NCI-H2029 (cell line): ENCODE data around the gene TPX2.

Experiments
- DNase-seq: peaks from one replicate; lab custom pipeline; 2025; lab: John Stamatoyannopoulos, UW

TPX2 gene

DNA sequence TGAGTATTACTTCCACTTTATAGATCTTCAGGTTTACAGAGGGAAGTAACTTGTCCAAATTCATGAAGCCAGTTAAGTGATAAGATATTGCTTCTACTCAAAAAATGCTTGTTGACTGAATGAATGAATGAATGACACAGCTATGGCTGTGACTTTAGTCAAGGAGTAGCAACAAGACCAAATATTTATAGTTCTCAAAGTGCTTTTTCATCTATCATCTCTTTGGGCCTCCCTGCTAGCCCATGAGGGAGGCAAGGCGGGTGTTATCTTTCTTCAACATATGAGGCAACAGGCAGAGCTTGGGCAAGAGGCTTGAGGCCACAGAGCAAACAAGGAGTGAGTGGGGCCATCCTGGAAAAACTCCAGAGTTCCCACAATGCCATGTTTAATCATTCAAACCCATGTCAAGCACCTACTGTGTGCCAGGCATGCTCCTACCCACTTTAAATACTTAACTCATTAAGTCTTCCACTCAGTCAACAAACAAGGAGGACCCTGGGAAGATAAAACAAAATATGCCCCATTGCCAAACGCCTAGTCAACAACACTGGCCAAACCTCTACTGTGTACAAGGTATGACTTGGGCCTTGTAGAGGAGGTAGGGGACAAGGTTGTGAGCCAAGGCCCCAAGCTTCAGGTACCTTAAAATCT is 32.4 kb upstream of the TPX2 start:
- DNase-seq: no peak

DNA sequence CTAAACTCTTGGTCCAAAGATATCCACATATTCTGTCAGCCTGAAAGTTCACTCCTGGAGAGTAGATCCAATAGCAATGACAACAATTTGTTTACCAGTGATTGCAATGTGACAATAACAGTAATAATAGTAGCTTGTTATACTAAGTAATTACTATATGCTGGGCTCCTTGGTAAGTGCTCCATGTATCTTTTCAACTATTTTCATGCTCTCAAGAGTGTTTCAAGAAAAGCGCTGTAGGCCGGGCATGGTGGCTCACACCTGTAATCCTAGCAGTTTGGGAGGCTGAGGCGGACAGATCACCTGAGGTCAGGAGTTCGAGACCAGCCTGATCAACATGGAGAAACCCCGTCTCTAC is 31.9 kb upstream of the TPX2 start:
- no peak for DNase-seq

DNA sequence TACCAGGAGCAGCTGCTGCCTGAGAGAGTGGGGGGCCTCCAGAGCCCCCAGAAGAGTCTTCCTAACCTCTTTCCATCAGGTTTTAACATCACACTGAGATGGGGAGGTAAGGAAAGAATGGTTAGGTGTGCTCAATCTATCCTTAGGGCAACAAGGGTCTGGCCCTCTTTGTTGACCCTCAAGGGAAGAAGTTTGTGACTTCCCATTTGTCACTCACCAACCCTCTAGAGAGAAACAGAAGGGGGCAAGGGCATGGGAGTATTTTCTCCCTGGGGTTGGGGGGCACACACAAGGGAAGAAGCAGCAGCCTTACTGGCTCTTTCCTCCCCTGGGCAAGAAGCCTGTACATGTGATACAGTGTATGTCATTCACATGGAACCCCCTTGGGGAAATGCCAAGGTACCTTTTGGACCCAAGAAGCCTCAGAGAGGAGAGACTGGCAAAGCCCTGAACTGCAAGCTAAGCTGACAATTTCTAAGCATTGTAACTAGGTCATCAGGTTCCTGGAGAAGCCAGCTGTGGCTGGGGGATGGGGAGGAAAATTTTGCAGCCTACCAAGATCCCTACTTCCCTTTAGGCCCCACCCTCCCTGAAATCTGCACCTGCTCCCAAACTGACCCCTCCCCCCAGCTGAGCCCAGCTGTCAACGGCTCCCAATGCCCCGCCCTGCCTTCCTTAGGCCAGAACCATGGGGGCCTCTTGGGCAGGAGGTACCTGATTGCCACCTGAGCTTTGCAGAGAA is 30.9 kb upstream of the TPX2 start:
- peak; percentile 94 for DNase-seq

DNA sequence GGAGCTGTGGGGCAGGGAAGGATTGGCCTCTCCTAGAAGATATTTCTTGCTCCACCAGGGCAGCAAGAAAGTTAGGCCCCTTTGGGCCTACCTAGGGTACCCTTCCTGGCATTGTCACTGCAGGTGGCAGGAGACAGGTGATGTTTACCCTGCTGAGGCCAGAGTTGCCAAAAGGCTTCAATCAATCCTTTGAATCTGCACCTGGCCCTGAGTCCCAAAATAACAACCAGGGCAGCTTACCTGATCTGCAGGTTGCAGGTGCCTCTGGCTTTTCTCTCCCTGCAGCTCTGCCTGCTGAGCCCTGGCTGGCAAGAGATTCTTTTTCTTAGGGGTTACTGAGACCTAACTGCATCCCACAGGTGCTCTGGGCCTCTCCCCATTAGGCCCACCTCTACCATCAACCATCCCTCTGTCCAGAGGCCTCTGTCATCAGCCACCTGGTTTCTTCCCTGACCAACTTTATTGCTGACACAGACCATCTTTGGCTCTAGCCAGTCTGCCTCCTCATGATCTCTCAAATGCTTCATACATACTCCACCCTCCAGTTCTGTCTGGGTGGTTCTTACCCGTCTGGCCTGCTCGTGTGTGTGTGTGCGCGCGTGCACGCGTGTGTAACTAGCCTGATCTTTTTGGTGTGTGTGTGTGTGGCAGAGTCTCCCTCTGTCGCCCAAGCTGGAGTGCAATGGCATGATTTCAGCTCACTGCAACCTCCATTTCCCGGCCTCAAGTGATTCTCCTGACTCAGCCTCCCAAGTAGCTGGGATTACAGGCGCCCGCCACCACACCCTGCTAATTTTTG is 30.2 kb upstream of the TPX2 start:
- peak; percentile 93 for DNase-seq

DNA sequence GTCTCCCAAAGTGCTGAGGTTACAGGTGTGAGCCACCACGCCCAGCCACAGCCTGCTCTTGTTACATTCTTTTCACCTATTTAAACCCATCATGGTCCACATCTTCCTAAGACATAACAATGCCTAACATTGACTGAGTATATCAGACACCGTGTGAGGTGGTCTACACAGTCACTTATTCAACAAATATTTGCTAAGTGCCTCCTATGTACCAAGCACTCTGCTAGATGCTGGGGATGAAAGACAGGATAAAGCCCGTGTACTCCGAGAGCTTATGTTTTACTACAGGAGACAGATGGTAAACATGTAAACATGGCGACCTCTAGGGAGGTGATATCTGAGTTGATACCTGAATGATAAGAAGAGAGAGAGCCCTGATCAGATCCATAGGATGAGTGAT is 29.2 kb upstream of the TPX2 start:
- DNase-seq: no peak

DNA sequence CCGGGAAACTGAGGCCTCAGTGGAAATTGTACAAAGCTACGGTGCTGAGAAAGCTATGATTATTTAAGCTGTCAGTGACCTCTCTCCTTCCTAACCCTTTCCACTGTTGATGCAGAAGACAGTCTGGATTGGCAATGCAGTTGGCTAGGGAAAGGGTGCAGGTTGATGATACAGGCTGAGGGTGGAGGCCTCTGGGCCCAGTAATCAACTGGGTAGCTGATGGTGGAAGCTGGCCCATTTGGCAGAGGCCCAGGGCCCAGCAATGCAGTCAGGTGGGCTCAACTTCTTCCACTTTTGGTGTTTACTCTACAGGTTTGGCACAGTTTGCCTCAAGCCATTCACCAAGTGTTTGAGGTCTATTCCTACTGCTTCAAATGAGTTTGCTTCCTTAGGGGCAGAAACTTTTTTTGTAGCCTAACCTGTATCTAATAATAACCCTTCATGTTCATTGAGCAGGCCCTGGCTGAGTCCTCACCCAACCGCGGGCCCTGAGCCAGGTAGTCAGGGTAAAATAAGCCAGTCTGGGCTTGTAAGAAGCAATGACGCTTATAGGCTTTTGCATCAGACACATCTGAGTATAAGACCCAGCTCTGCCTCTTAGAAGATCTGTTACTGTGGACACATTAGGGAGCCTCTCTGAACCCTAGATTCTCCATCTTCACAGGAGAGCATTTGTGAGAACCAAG is 28.5 kb upstream of the TPX2 start:
- DNase-seq: peak; percentile 72

DNA sequence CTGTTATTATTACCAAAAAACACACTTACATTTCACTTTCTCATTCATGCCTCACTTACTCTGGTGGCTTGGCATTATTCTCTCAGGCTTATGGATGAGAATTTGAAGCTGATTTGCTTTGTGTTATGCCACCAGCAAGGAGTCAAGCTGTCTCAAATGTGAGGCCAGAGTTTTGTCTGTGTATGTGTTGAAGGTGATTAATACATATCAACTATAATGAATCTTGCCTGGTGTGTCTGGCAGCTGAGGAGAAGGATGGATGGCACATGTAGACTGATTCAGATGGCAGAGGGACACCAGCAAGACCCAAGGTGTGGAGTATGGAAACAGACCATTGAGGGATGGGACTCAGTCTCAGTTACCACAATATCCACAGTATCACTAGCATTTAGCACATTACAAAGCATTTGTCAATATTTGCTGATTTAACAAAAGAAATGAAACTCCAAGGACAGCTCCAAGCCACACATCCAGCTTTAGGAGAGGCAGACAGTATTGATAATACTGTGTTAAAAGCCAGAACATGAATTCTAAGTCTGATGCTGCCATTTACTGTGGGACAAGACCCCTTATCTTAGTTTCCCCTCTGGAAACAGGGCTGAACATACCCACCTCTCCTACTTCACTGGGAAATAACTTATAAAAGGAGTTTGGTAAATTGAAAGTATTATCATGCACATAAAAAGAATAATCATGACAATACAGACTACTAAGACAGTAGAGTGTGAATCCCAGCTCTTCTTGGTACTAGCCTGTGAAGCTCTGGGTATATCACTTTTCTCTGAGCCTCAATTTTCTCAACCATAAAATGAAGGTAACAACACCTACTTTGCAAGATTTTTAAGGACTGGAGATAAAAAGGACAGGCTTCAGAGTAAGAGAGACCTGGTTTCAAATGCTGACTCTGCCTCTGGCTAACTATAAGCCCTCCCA is 27.6 kb upstream of the TPX2 start:
- peak; percentile 81 for DNase-seq

DNA sequence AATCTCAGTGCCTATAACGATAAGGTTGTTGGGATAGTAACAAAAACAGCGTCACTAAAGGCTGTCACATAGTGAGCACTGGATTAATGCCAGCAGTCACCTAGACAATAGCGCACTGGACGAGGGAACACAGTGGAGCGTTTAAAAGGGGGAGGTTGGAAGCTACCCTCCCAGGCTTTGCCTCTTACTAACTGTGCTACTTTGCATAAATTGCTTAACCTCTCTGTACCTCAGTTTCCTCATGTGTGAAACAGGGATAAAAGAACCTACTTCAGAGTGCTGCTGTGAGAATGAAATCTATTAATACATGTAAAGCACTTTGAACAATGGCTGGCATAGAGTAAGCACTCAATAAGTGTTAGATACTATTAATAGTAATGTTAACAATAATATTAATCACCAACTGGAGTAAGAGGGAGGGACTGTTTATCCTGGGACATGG is 27.0 kb upstream of the TPX2 start:
- peak; percentile 84 for DNase-seq

DNA sequence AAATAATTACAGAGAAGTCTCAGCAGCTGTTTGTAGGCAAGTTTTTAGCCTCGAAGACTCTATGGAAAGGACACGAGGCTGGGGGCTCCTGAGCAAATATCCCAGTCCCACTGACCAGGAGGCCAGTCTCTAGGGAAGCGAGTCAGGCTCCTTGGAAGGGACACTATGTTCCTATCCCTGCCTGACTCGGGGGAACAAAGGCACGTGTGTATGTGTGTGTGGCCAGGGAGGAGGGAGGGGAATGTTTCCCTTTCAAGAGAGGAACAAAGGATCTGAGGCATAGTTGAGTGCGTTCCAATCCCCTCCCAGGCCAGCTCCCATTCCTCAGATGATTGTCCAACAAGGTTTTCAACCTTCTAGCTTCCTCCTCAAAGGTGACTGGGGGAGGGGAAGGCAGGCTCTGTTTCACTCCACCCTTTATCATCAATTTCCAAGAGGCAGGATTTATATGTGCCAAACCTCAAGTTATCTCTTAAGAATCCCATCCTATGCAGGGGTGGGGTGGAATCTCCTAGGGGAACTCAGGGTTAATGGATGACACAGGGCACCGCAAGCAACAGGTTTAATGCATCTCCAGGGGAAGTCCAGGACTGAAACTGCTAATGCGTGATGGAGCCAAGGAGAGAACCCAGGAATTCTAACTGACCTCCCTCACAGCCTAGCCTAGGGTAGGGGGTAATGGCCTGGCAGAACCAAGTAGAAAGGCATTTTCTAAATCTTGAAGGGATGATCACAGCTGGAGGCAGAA is 26.4 kb upstream of the TPX2 start:
- peak; percentile 80 for DNase-seq

DNA sequence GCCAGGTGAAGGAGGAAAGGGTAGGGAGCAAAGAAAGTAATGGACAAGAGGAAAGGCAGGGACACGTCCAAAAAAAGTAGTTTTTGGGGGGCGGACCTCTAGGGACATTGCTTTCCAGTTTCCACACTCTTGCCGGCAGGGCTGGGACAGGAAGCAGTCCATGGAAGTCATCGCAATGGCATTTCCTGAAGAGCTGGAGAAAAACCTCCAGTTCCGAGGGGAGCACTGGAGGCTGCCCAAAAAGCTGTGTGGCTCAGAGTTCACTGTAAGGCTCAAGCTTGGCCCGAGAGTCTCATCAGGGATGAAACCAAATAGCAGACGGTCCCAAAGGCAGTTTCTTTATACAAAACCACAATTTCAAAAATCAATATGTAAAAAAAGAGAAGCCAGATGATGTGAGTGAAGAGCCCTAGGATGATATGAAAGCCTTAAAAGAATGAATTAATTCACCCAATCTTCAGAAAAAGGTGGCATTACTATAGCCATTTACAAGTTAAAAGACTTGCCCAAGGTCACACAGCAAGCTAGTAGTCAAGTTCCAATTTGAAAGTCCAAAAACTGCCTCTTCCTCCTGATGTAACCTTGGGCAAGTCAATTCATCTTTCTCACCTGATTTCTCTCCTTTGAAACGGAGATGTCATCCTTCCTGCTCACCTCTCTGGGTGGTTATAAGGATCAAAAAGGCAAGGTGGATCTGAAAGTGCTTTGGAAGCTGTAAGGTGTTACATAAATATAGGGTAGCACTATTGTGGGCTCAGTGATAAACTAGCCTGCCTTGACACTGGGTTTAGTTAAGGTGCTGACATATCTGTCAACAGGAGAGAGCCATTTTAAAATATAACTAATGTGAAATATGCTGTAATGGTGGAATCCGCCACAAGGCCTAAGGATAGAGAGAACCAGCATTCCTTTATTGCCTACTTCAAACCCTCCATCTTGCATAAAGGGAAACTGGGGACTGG is 25.5 kb upstream of the TPX2 start:
- DNase-seq: no peak

DNA sequence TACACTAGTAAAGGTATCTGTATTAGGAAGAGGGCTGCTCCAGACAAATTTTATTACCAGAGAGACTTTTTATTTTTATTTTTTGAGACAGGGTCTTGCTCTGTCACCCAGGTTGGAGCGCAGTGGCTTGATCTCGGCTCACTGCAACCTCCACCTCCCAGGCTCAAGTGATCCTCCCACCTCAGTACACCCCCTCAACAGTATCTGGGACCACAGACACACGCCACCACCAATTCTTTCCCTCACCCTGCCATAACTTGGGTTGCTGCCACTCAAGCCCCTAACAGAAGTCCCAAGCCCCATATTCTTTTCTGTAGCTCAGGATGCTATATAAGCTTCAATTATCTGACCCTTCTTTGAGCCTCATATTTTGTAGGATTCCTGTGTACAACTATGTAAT is 23.3 kb upstream of the TPX2 start:
- DNase-seq: no peak

DNA sequence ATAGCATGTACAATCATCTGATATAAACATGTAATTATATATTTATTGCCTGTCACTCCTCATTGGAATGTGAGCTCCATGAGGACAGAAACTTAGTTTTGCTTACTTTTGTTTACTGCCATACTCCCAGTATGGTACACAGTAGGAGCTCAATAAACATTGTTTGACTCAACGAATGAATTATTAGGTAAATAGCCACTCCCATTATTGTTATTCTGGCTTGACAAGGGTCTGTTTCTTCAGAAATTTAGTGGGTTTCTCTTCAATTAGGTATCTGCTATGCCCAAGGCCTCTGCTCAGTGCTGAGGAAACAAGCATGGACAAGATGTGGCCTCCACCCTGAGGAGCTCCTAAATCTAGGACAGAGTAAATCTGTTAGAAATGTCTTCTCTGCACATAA is 22.7 kb upstream of the TPX2 start:
- DNase-seq: no peak

DNA sequence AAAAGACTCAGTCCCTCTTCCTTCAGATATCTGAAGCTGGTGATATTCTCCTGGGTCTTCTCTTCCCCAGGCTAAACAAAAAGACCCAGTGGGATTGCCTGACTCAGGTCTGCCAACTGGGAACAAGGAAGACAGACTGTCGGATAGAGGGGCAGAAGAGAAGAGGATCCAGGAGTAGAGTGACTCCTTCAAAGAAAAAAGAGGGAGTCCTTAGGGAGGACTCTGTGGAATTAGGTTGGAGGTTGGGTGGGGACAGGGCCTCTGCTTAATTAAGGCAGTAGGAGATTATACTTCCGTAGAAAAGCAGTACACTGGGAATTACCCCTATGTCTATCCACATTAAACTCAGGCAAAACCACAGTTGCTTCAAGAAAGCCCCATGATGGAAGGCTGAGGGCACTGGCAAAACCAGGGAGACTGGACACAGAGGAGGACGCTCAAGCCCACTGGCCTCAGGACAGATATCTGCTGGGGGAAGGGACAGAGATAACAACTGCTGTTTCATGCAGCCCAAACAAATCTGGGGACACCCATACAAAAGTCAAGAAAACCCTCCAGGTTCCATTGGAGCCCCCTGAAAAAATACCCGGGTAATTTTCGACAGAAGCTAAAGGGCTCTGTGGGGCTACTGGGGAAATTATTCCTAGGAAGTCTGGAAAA is 22.1 kb upstream of the TPX2 start:
- no peak for DNase-seq

DNA sequence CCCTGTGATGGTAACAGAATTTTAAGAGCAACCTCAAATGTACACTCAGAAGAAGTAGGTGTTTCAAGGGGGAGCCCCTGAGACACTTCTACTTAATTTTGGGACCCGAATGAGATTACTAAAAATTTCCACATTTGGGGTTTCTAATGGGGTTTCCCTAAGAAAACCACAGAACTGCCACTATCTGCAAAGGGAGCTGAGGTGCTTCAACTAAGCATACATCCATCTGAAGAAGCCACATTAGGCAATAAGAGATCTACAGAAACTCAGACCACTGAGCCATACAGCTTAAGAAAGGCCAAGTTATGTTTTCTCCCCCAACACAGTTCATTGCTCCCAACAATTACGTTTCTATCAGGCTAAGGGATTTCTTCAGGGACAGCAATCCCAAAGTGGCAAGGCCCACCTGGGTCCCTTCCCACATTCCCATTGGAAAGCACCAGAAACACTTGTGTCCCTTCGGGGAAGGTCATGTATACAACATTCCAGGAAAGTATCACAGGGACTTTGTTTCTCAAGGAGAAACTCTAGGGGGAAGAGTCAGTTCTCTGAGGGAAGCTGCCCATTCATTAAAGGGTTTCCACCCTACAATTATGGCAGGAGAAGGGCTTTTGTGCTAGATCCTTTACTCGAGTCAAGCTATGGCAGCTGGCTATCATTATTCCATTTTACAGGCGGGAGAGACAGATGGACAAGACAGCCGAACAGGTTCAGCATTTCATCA is 21.4 kb upstream of the TPX2 start:
- DNase-seq: no peak

DNA sequence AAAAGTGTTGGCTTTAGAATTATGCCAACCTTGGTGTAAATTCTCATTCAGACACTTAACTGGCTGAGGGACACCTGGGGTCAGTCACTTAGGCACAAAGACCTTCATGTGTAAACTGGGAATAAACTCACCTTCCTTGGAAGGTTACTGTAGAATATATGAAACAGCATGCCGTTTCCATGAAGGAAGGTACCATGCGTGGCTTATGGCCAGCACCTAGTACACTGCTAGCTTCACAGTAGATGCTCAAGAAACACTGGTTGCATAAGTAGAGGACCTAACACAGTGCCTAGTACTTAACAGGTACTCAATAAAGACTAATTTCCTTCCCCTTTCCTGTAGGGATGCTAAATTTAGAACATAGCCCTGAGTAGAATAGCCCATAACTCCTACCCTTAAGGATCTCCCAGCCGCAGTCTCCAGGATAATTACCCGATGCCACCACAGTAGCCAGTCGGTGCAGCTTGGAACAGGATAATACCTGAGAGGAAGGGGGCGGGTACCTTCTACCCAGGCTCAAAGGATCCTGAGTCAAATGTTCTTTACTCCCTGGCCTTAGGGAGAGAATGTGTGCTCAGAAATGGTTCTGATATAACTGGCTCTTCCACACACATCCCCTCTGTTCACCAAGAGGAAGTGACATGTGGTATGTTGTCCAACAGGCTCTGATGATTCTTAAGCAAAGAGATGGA is 20.0 kb upstream of the TPX2 start:
- DNase-seq: peak; percentile 66

DNA sequence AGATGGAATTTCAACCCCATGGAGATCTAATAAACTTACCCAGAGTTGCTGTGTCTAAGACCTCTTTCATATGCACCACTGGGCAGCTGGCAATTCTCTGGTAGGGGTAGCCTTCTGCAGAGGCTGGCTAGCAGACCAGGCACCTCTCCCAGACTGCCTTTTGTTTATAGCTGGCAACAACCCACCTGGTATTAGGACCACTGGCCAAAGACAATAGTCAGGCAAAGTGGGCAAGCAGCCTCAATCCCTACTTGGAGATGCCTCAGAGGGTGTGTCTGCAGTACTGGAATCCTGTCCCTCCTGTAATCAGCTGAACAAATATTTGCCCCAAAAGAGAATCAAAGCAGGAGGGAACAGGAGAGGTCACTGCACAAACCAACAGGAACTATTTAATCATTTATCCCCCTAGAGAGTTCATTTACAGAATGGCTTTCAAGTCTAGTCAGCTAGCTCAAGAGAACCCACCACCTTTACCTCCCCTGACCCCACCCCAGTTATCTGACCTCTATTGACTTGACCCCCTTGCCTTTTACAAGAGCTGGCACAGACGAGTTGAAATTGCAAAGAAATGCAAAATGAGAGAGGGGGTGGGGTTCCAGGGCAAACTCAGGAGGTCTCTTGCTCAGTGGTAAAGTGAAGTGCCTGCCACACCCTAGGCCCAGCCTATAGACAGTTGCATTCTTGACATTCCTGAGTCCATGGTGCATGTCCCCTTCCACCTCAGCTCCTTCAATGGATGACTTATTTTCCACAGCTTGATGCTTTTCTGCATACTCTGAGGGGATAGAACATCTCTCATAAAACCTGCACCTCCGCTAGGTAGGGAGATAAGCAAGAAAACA is 19.2 kb upstream of the TPX2 start:
- peak; percentile 71 for DNase-seq
